GM18499 (cell line): Measurements from ENCODE around the gene BAX.
"Not testable (repeated sequence)": the region's sequence is repeated elsewhere in the genome, so short reads cannot be mapped to it uniquely, and the experiment has no call there.

Source experiments
- ATAC-seq: cut with Tn5 transposase; IDR thresholded peaks from one replicate; pipeline ENCODE4 v1.9.1; 2021; ENCODE audit warnings: moderate number of reproducible peaks; ENCODE audit not compliant: insufficient read depth, unreplicated experiment

BAX gene

DNA sequence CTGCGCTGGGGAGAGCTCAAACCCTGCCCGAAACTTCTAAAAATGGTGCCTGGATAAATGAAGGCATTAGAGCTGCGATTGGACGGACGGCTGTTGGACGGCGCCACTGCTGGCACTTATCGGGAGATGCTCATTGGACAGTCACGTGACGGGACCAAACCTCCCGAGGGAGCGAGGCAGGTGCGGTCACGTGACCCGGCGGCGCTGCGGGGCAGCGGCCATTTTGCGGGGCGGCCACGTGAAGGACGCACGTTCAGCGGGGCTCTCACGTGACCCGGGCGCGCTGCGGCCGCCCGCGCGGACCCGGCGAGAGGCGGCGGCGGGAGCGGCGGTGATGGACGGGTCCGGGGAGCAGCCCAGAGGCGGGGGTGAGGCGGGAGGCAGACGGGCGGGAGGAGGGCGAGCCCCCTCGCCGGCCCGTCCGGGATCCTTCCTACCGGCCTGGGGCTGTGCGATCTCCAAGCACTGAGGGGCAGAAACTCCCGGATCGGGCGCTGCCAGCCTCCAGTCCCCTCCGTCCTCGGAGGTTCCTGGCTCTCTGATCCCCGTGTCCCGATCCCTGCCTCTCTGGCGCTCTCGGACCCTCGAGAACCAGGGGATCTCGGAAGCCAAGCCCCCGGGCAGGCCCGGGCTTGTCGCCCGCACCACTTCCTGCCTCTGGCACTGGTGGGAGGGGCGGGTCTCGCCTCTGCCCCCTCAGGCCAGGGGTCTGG lies at the start of gene BAX:
BAX (plus strand) TSS at position 281 of the 713 bp plus-strand sequence; CDS start at position 335, 54 bp downstream.
- ATAC-seq: no peak

- ATAC-seq: no peak
Observed at GRCh38 chr19:48905664-48906063, 49.0 kb upstream of the BAX start.

DNA sequence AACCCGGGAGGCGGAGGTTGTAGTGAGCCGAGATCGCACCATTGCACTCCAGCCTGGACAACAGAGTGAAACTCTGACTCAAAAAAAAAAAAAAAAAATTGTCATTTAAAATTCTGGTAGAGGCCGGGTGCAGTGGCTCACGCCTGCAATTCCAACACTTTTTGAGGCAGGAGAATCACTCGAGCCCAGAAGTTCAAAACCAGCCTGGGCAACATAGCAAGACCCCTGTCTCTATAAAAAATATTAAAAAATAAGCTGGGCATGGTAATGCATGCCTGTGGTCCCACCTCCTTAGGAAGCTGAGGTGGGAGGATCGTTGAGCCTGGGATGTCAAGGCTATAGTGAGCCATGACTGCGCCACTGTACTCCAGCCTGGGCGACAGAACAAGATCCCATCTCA lies 48.4 kb upstream of the BAX start:
- no peak for ATAC-seq

GRCh38 chr19:48907671-48908070 lies 47.0 kb upstream of the BAX start:
- no peak for ATAC-seq

DNA sequence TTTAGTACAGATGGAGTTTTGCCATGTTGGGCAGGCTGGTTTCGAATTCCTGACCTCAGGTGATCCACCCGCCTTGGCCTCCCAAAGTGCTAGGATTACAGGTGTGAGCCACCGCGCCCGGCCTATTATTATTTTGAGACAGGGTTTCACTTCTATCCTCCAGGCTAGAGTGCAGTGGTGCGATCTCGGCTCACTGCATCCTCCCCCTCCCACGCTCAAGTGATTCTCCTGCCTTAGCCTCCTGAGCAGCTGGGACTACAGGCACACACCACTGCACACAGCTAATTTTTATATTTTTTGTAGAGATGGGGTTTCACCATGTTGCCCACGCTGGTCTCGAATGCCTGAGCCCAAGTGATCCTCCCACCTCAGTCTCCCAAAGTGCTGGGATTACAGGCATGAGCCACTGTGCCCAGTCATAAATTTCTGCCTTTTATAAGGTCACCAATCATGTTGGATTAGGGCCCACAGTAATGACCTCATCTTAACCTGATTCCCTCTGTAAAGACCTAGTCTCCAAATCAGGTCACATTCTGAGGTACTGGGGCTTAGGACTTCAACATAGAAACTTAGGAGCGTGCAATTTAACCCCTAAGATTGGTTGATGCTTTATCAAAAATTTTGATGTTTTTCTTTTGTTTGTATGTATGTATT lies 45.1 kb upstream of the BAX start:
- ATAC-seq: not testable (repeated sequence)

DNA sequence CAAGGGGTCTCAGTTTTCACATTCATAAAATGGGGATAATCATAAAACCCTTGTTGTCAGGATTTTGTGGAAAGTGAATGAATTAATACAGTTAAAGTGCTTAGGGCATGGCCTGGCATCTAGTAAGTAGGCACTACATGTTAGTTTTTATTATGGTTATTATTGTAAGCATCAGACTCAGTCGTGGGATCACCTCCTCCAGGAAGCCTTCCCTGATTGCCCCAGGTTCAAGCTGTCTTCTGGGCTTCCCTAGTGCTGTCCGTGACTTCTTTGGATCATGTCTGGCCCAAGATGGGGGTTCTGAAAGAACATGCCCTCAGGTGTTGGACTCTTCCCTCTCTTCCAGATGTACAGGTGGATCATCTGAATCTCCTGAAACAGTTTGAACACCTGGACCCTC lies 43.9 kb upstream of the BAX start:
- ATAC-seq: no peak

DNA sequence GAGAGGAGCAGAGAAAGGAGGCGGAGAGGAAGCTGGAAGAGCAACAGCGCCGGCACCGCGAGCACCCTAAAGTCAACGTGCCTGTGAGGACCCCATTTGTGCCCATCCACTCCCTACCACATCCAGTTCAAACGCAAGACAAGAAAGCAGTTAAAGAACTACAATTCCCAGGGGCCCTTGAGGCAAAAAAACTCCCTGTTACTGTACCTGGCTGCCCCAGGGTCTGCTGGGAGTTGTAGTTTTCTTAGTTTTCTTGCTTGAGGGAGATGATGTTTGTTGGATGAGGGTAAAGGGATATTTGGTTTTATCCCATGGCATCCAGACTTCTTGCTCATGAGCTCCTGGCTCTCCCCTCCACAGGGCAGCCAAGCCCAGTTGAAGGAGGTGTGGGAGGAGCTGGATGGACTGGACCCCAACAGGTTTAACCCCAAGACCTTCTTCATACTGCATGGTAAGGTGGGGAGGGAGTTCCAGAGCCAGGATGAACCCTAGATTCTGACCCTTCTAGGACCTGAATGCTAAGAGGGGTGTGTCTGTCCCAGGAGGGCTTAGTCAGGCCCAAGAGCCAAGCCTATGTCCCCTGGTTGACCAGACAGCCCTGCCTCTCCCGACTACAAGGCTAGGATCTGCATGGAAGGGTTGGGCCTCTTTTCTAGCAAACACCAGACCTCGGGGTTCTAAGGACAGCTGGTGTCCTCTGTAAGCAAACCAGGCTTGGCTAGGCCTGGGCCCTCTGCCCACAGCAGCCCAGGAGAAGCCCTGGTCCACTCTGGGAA lies 41.4 kb upstream of the BAX start:
- no peak for ATAC-seq

DNA sequence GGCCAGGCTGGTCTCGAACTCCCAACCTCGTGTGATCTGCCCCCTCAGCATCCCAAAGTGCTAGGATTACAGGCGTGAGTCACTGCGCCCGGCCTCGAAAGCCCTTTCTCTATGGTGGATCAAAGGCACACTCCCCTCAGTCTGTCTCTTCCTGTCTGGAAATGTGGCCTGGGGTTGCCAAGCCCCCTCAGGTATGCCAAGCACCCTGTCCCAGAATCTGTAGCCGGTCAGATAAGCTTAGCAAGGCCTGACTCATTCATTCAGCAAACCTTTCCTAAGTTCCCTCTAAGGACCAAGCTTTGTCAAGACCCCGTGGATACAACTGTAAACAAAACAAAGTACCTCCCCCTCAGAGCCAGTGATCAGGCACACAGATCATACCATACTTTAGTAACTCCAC lies 40.5 kb upstream of the BAX start:
- no peak for ATAC-seq

- no peak for ATAC-seq
Observed at GRCh38 chr19:48915757-48916156, 38.9 kb upstream of the BAX start.

GRCh38 chr19:48918071-48918470 lies 36.6 kb upstream of the BAX start:
- no peak for ATAC-seq

DNA sequence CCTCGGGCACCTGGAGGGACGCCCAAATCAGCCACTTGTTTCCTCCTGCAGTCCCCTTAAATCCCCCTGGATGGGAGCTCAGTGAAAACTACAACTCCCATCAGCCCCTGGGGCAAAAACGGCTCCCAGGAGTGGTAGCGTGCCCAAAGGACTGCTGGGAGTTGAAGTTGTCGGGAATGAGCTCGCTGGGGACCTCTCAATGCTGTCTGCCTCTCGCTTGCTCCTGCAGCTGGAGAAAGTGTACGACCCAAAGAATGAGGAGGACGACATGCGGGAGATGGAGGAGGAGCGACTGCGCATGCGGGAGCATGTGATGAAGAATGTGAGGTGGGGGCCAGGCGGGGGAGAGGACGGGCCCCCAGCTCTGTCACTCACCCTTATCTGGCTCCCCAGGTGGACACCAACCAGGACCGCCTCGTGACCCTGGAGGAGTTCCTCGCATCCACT lies 35.9 kb upstream of the BAX start:
- ATAC-seq: no peak

DNA sequence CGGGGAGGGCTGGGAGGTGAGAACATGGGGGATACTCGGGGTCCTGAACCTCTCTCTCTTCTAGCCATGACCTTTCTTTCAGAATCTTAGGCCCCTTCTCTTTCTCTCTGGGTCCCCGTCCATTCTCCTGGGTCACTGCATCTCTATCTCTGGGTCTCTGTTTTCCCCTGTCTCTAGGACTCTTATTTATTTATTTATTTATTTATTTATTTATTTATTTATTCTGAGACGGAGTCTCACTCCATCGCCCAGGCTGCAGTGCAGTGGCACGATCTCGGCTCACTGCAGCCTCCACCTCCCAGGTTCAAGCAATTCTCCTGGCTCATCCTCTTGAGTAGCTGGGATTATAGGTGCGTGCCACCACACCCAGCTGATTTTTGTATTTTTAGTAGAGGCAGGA lies 35.4 kb upstream of the BAX start:
- not testable (repeated sequence) for ATAC-seq

DNA sequence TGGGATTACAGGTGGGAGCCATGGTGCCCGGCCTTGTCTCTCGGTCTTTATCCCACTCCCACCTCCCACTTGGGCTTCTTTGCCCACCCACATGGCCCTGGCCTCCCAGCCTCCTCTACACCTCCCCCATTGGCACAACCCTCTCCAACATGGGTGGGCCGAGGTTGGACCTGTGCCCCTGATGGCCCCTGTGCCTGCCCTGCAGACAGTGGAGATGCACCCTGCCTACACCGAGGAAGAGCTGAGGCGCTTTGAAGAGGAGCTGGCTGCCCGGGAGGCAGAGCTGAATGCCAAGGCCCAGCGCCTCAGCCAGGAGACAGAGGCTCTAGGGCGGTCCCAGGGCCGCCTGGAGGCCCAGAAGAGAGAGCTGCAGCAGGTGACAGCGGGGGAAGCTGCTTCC lies 33.7 kb upstream of the BAX start:
- ATAC-seq: no peak

DNA sequence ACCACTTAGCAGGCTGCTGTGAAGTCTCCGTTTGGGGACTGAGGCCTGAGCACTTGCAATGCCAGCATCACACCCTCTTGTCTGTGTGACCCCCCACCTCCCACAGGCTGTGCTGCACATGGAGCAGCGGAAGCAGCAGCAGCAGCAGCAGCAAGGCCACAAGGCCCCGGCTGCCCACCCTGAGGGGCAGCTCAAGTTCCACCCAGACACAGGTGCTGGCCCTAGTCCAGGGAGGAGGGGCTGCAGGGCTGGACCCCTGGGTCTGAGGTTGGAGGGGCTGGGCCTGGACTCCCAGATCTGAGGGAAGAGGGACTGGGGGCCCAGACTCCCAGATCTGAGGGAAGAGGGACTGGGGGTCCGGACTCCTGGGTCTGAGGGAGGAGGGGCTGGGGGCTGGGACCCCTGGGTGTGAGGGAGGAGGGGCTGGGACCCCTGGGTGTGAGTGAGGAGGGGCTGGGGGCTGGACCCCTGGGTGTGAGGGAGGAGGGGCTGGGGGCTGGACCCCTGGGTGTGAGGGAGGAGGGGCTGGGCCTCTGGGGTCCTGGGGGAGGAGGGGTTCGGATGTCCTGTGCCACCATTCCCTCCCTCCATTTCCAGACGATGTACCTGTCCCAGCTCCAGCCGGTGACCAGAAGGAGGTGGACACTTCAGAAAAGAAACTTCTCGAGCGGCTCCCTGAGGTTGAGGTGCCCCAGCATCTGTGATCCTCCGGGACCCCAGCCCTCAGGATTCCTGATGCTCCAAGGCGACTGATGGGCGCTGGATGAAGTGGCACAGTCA lies 32.8 kb upstream of the BAX start:
- ATAC-seq: no peak

GRCh38 chr19:48922548-48923490 lies 31.9 kb upstream of the BAX start:
- ATAC-seq: no peak

GRCh38 chr19:48925240-48925843 lies 29.3 kb upstream of the BAX start:
- ATAC-seq: no peak

GRCh38 chr19:48925890-48926289 lies 28.8 kb upstream of the BAX start:
- not testable (repeated sequence) for ATAC-seq

- no peak for ATAC-seq
Observed at GRCh38 chr19:48926909-48927308, 27.8 kb upstream of the BAX start.

- not testable (repeated sequence) for ATAC-seq
Observed at GRCh38 chr19:48927692-48928091, 27.0 kb upstream of the BAX start.
